H9 (cell line): Measurements from ENCODE around the gene OARD1. TPM values are rescaled to one million over a fixed set of nuclear protein-coding genes. Genes with fewer than 3 reads are reported as not detected.

Source experiments
- DNase-seq: peaks from one replicate; pipeline ENCODE4 v3.0.0-alpha.2; 2017
- H2AFZ ChIP-seq: one replicate; pipeline ENCODE4 v1.6.1; 2013; ENCODE audit warnings: mild to moderate bottlenecking, low read length, control low read depth, moderate library complexity
- H2AK5ac ChIP-seq: 2 replicates; pipeline ENCODE4 v1.6.1; 2013; ENCODE audit warnings: low read length, control low read depth, mixed read lengths; ENCODE audit not compliant: insufficient read length
- H2BK120ac ChIP-seq: one replicate; pipeline ENCODE4 v1.6.1; 2013; ENCODE audit warnings: low read depth, mild to moderate bottlenecking, low read length, control low read depth, inconsistent platforms; ENCODE audit not compliant: poor library complexity, severe bottlenecking
- H2BK12ac ChIP-seq: 2 replicates; pipeline ENCODE4 v1.6.1; 2013; ENCODE audit warnings: low read length, control low read depth, mixed read lengths, low read depth; ENCODE audit not compliant: insufficient read length
- H2BK15ac ChIP-seq: 2 replicates; pipeline ENCODE4 v1.6.1; 2013; ENCODE audit warnings: low read depth, low read length, control low read depth
- H2BK20ac ChIP-seq: one replicate; pipeline ENCODE4 v1.6.1; 2013; ENCODE audit warnings: low read depth, mild to moderate bottlenecking, low read length, control low read depth, inconsistent platforms; ENCODE audit not compliant: poor library complexity, severe bottlenecking
- H2BK5ac ChIP-seq: 2 replicates; pipeline ENCODE4 v1.6.1; 2013; ENCODE audit warnings: low read length, control low read depth, mixed read lengths; ENCODE audit not compliant: insufficient read length
- H3K14ac ChIP-seq: 2 replicates; pipeline ENCODE4 v1.6.1; 2013; ENCODE audit warnings: low read length, control low read depth; ENCODE audit not compliant: insufficient read depth
- H3K18ac ChIP-seq: 2 replicates; pipeline ENCODE4 v1.6.1; 2013; ENCODE audit warnings: low read depth, mild to moderate bottlenecking, mixed read lengths, low read length, control low read depth; ENCODE audit not compliant: insufficient read length
- H3K23ac ChIP-seq: 2 replicates; pipeline ENCODE4 v1.6.1; 2013; ENCODE audit warnings: low read length, control low read depth, mixed read lengths, low read depth; ENCODE audit not compliant: insufficient read length
- H3K23me2 ChIP-seq: 2 replicates; pipeline ENCODE4 v1.6.1; 2013; ENCODE audit warnings: low read depth, mild to moderate bottlenecking, mixed read lengths, low read length, control low read depth; ENCODE audit not compliant: insufficient read length, poor library complexity, severe bottlenecking
- H3K27ac ChIP-seq: 2 replicates; pipeline ENCODE4 v1.5.1; 2013; ENCODE audit warnings: low read length, control low read depth, mixed read lengths, low read depth; ENCODE audit not compliant: insufficient read length
- H3K27me3 ChIP-seq: 2 replicates; pipeline ENCODE4 v1.6.1; 2013; ENCODE audit warnings: low read length, control low read depth, inconsistent platforms; ENCODE audit not compliant: insufficient read depth
- H3K4ac ChIP-seq: 2 replicates; pipeline ENCODE4 v1.6.1; 2013; ENCODE audit warnings: low read depth, mild to moderate bottlenecking, control low read depth, inconsistent platforms, low read length, moderate library complexity
- H3K4me1 ChIP-seq: 2 replicates; pipeline ENCODE4 v1.6.1; 2013; ENCODE audit warnings: low read length, control low read depth, inconsistent platforms; ENCODE audit not compliant: insufficient read depth
- H3K4me2 ChIP-seq: 2 replicates; pipeline ENCODE4 v1.6.1; 2013; ENCODE audit warnings: low read length, control low read depth, mixed read lengths; ENCODE audit not compliant: insufficient read length, insufficient read depth
- H3K56ac ChIP-seq: 2 replicates; pipeline ENCODE4 v1.6.1; 2013; ENCODE audit warnings: low read depth, mild to moderate bottlenecking, mixed read lengths, low read length, control low read depth; ENCODE audit not compliant: insufficient read length
- H3K79me1 ChIP-seq: 2 replicates; pipeline ENCODE4 v1.6.1; 2013; ENCODE audit warnings: low read depth, mild to moderate bottlenecking, moderate library complexity, low read length, control low read depth, inconsistent platforms; ENCODE audit not compliant: insufficient read depth, poor library complexity, severe bottlenecking
- H3K79me2 ChIP-seq: 2 replicates; pipeline ENCODE4 v1.6.1; 2013; ENCODE audit warnings: low read length, control low read depth, inconsistent platforms; ENCODE audit not compliant: insufficient read depth
- H3K9ac ChIP-seq: 2 replicates; pipeline ENCODE4 v1.6.1; 2013; ENCODE audit warnings: low read length, control low read depth, mixed read lengths; ENCODE audit not compliant: insufficient read length; ENCODE audit errors: extremely low read depth
- H3K9me3 ChIP-seq: one replicate; pipeline ENCODE4 v1.6.1; 2013; ENCODE audit warnings: low read depth, low read length, inconsistent platforms; ENCODE audit not compliant: control insufficient read depth
- H3T11ph ChIP-seq: one replicate; pipeline ENCODE4 v1.6.1; 2013; ENCODE audit warnings: mild to moderate bottlenecking, low read length, control low read depth, inconsistent platforms
- H4K20me1 ChIP-seq: one replicate; pipeline ENCODE4 v1.6.1; 2013; ENCODE audit not compliant: control insufficient read depth, insufficient read length, insufficient read depth
- H4K5ac ChIP-seq: 2 replicates; pipeline ENCODE4 v1.6.1; 2013; ENCODE audit warnings: low read depth, mild to moderate bottlenecking, mixed read lengths, low read length, control low read depth; ENCODE audit not compliant: insufficient read length
- H4K8ac ChIP-seq: replicated peaks from 2 replicates; pipeline ENCODE4 v1.6.1; 2013; ENCODE audit warnings: low read length, control low read depth, mixed read lengths, low read depth; ENCODE audit not compliant: insufficient read length
- H4K91ac ChIP-seq: 2 replicates; pipeline ENCODE4 v1.6.1; 2013; ENCODE audit warnings: low read depth, mild to moderate bottlenecking, moderate library complexity, mixed read lengths, low read length, control low read depth; ENCODE audit not compliant: insufficient read length
- H3K27ac Mint-ChIP-seq, 3 experiments: 2 replicates in 2 of 3; 3 replicates in 1 of 3; pipeline ENCODE4 v1.8.0; 2020 to 2021; ENCODE audit warnings: mixed read lengths in 3 of 3, mild to moderate bottlenecking in 1 of 3, moderate library complexity in 1 of 3
- H3K27me3 Mint-ChIP-seq: 2 replicates; pipeline ENCODE4 v1.8.0; 2021; ENCODE audit warnings: low read depth, mild to moderate bottlenecking, moderate library complexity, mixed read lengths
- H3K36me3 Mint-ChIP-seq, 3 experiments: 2 replicates in 2 of 3; 3 replicates in 1 of 3; pipeline ENCODE4 v1.8.0; 2020 to 2021; ENCODE audit warnings: low read depth in 3 of 3, mixed read lengths in 3 of 3; ENCODE audit not compliant: insufficient read depth in 1 of 3
- H3K4me1 Mint-ChIP-seq, 2 experiments: 2 replicates each; pipeline ENCODE4 v1.8.0; 2020; ENCODE audit warnings: mixed read lengths in 2 of 2
- H3K4me3 Mint-ChIP-seq, 2 experiments: 2 replicates in 1 of 2; 3 replicates in 1 of 2; pipeline ENCODE4 v1.8.0; 2020 to 2021; ENCODE audit warnings: mild to moderate bottlenecking in 2 of 2, mixed read lengths in 2 of 2, moderate library complexity in 1 of 2
- H3K9me3 Mint-ChIP-seq, 2 experiments: 2 replicates in 1 of 2; 3 replicates in 1 of 2; pipeline ENCODE4 v1.8.0; 2020; ENCODE audit warnings: mild to moderate bottlenecking in 2 of 2, mixed read lengths in 2 of 2, moderate library complexity in 1 of 2
- CTCF ChIP-seq: fragments of 200-600 bp; sonication (generic); conservative IDR thresholded peaks from 3 replicates; pipeline ENCODE4 v1.8.0; 2021; ENCODE audit warnings: antibody characterized with exemption, mild to moderate bottlenecking
- WGBS: extraction: QIAGEN DNeasy Blood & Tissue Kit; methylation state at CpG from one replicate; pipeline ENCODE4 v1.1.7; 2013; ENCODE audit warnings: missing lambda C conversion rate, low lambda C conversion rate, mixed read lengths; ENCODE audit not compliant: insufficient read length; ENCODE audit errors: extremely low coverage; 5-methylcytosine and 5-hydroxymethylcytosine counted together
- total RNA-seq: library from RNA; stranded (reverse); gene quantifications from 2 replicates; pipeline ENCODE4 v1.2.1, GENCODE V29; 2021

The OARD1 gene
- total RNA-seq, 1 experiment from 2014 or later = 36.6 TPM

- H3K18ac ChIP-seq = no peak overlapping the region
- DNase-seq = no peak
- H3T11ph ChIP-seq = no peak overlapping the region
- H3K27me3 Mint-ChIP-seq = no peaks in the 10 kb centered on the region
- no peak overlapping the region for H3K27ac ChIP-seq
- H3K4me3 Mint-ChIP-seq = no peak overlapping the region
- no peaks in the 10 kb centered on the region for H4K20me1 ChIP-seq
- H2BK120ac ChIP-seq = no peak overlapping the region
- no peak overlapping the region for H3K4me2 ChIP-seq
- no peak overlapping the region for H2BK5ac ChIP-seq
- H4K5ac ChIP-seq = no peak overlapping the region
- no peak overlapping the region for H3K56ac ChIP-seq
- no peaks in the 10 kb centered on the region for H3K79me2 ChIP-seq
- no peak overlapping the region for H2AK5ac ChIP-seq
- H3K9me3 ChIP-seq = no peaks in the 10 kb centered on the region
- H3K14ac ChIP-seq = no peak overlapping the region
- no peak overlapping the region for H2BK12ac ChIP-seq
- no peak overlapping the region for H3K4ac ChIP-seq
- H4K8ac ChIP-seq = no peak overlapping the region
- H3K27ac Mint-ChIP-seq = no peak overlapping the region
- no peaks in the 10 kb centered on the region for H3K4me1 ChIP-seq
- no peaks in the 10 kb centered on the region for H3K9me3 Mint-ChIP-seq
- peaks cover 51 to 88% (median 75%) of the 10 kb centered on the region in 3 experiments; a peak in 6 of 7 replicates for H3K36me3 Mint-ChIP-seq
- H2AFZ ChIP-seq = no peak overlapping the region
- H3K27me3 ChIP-seq = no peaks in the 10 kb centered on the region
- WGBS = no CpG with 5 or more reads among the region's 5 CpGs
- peaks cover 0 to 3% of the 10 kb centered on the region in 2 experiments; a peak in 1 of 4 replicates for H3K4me1 Mint-ChIP-seq
- no peak for TF ChIP-seq CTCF
- no peak overlapping the region for H4K91ac ChIP-seq
- no peak overlapping the region for H3K23ac ChIP-seq
- H3K23me2 ChIP-seq = no peaks in the 10 kb centered on the region
- H2BK20ac ChIP-seq = no peak overlapping the region
- no peaks in the 10 kb centered on the region for H3K79me1 ChIP-seq
- no peak overlapping the region for H2BK15ac ChIP-seq
- H3K9ac ChIP-seq = no peak overlapping the region
These were observed 25.4 kb upstream of the OARD1 start for GRCh38 chr6:41097467-41098090.
